ENCODE data around the gene KCTD6. TPM values are rescaled to one million over a fixed set of nuclear protein-coding genes. Genes with fewer than 3 reads are reported as not detected.
A peak's percentile ranks its signal among the peaks of the same experiment; 100 is the strongest.

Gene KCTD6
- total RNA-seq, 1 donor: 8.0 TPM

GRCh38 chr3:58531956-58532355 is 40.1 kb downstream of the KCTD6 start:
- Histone ChIP-seq H3K27ac (ENCODE audit: low read depth, low read length) (no peak overlapping the region), H2AFZ (ENCODE audit: low read length) (no peak overlapping the region), H3K36me3 (ENCODE audit: insufficient read depth, low read length) (peaks cover 5% of the 10 kb centered on the region), H3K9me3 (ENCODE audit: low read depth, low read length) (no peaks in the 10 kb centered on the region), H4K20me1 (ENCODE audit: insufficient read depth, low read length) (no peaks in the 10 kb centered on the region), H3K4me2 (ENCODE audit: insufficient read depth, low read length) (no peak overlapping the region), H3K79me2 (ENCODE audit: insufficient read depth, low read length) (no peaks in the 10 kb centered on the region), H3K4me3 (ENCODE audit: insufficient read depth, low read length) (no peak overlapping the region), H3K27me3 (ENCODE audit: insufficient read depth, low read length) (no peaks in the 10 kb centered on the region), H3K4me1 (ENCODE audit: insufficient read depth, low read length) (peaks cover 20% of the 10 kb centered on the region)
- TF ChIP-seq CTCF (IDR thresholded peaks at IDR 0.05; ENCODE audit: extremely low read depth, low read depth, low read length): peak; percentile 33
- DNase-seq (ENCODE audit: insufficient read length, low spot score, missing footprints): peak; percentile 85

- H2AFZ ChIP-seq (ENCODE audit: low read length): peak overlapping the region; percentile 21
- no peak overlapping the region for H3K4me3 ChIP-seq (ENCODE audit: insufficient read depth, low read length)
- no peaks in the 10 kb centered on the region for H3K27me3 ChIP-seq (ENCODE audit: insufficient read depth, low read length)
- no peak overlapping the region for H3K4me2 ChIP-seq (ENCODE audit: insufficient read depth, low read length)
- H3K9me3 ChIP-seq (ENCODE audit: low read depth, low read length): no peaks in the 10 kb centered on the region
- no peaks in the 10 kb centered on the region for H4K20me1 ChIP-seq (ENCODE audit: insufficient read depth, low read length)
- peaks cover 26% of the 10 kb centered on the region for H3K4me1 ChIP-seq (ENCODE audit: insufficient read depth, low read length)
- DNase-seq (ENCODE audit: insufficient read length, low spot score, missing footprints): peak; percentile 91
- no peak overlapping the region for H3K27ac ChIP-seq (ENCODE audit: low read depth, low read length)
- H3K79me2 ChIP-seq (ENCODE audit: insufficient read depth, low read length): no peaks in the 10 kb centered on the region
- peak; percentile 90 for TF ChIP-seq CTCF (IDR thresholded peaks at IDR 0.05; ENCODE audit: extremely low read depth, low read depth, low read length)
- H3K36me3 ChIP-seq (ENCODE audit: insufficient read depth, low read length): peaks cover 5% of the 10 kb centered on the region
Observed at GRCh38 chr3:58532794-58533220, 40.9 kb downstream of the KCTD6 start.

GRCh38 chr3:58534592-58535494 is 42.9 kb downstream of the KCTD6 start:
- Histone ChIP-seq H3K4me3 (ENCODE audit: insufficient read depth, low read length) (no peak overlapping the region), H3K4me1 (ENCODE audit: insufficient read depth, low read length) (peaks cover 20% of the 10 kb centered on the region), H3K27ac (ENCODE audit: low read depth, low read length) (no peak overlapping the region), H3K27me3 (ENCODE audit: insufficient read depth, low read length) (no peaks in the 10 kb centered on the region), H3K9me3 (ENCODE audit: low read depth, low read length) (no peaks in the 10 kb centered on the region), H3K79me2 (ENCODE audit: insufficient read depth, low read length) (no peaks in the 10 kb centered on the region), H3K4me2 (ENCODE audit: insufficient read depth, low read length) (no peak overlapping the region), H3K36me3 (ENCODE audit: insufficient read depth, low read length) (peaks cover 2% of the 10 kb centered on the region), H4K20me1 (ENCODE audit: insufficient read depth, low read length) (no peaks in the 10 kb centered on the region), H2AFZ (ENCODE audit: low read length) (no peak overlapping the region)
- peak; percentile 68 for DNase-seq (ENCODE audit: insufficient read length, low spot score, missing footprints)
- no peak for TF ChIP-seq CTCF (IDR thresholded peaks at IDR 0.05; ENCODE audit: extremely low read depth, low read depth, low read length)

Data from osteoblast (primary cell).